ENCODE data around the gene DMXL2. TPM values are rescaled to one million over a fixed set of nuclear protein-coding genes. Genes with fewer than 3 reads are reported as not detected.

Gene DMXL2
- total and polyA plus RNA-seq, 2 donors, result 16.0 to 116 TPM

DNA sequence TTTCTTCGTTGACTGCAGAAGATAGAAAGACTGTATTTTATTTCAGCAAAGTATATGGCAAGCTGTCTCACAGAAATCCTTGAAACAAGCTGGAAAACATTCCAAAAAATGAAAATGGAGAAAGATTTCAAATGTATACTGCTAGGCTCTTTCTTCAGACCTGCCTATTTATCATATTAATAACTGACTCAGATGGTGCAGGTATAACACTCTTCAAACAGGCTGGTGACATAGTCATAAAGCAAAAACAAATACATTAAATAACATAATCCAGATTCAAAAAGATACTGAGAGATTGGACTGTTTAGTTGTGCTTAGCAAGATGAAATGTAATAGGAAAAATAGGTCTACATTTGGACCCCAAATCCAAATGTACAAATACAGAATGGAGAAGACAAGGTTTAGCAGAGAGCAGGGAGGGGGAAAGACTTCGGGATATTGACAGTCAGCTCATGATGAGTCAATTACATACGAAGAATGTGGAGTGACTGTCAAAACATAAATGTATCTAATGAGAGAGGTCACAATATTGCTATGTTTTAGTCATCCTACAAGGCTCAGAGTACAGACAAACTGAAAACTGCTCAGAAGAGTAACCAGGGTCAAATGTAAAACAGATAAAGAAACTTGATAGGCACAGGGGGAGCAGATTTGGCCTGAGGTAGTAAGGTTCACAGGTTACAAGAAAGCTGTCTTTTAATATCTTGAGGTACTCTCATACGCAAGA lies 88.7 kb downstream of the DMXL2 start:
- no peak overlapping the region for H3K27ac ChIP-seq (ENCODE audit: low read depth)

DNA sequence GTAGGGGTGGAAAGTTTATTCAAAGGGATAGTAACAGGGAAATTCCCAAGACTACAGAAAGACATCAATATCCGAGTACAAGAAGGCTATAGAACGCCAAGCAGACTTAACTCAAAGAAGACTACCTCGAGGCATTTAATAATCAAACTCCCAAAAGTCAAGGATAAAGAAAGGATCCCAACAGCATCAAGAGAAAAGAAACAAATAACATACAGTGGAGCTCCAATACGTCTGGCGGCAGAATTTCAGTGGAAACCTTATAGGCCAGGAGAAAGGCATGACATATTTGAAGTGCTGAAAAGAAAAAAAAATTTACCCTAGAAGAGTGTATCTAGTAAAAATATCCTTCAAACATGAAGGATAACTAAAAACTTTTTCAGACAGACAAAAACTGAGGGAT lies 95.6 kb downstream of the DMXL2 start:
- H3K36me3 ChIP-seq (ENCODE audit: insufficient read depth), result no peaks in the 10 kb centered on the region
- 99% methylated on average over 5 of the region's 5 CpGs for WGBS
- DNase-seq (ENCODE audit: extremely low spot score), result no peak
- no peak overlapping the region for H3K4me3 ChIP-seq (ENCODE audit: low read depth, low read length)
- H3K4me1 ChIP-seq (ENCODE audit: insufficient read depth), result no peaks in the 10 kb centered on the region
- H3K27ac ChIP-seq (ENCODE audit: low read depth), result no peak overlapping the region

More for the DNA sequence above, 88.7 kb downstream of the DMXL2 start:
- Histone ChIP-seq H3K36me3 (ENCODE audit: insufficient read depth) (no peaks in the 10 kb centered on the region), H3K4me1 (ENCODE audit: insufficient read depth) (no peaks in the 10 kb centered on the region), H3K4me3 (ENCODE audit: low read depth, low read length) (no peak overlapping the region)
- DNase-seq (ENCODE audit: extremely low spot score), result no peak
- WGBS, result 96% methylated on average over 4 of the region's 4 CpGs

DNA sequence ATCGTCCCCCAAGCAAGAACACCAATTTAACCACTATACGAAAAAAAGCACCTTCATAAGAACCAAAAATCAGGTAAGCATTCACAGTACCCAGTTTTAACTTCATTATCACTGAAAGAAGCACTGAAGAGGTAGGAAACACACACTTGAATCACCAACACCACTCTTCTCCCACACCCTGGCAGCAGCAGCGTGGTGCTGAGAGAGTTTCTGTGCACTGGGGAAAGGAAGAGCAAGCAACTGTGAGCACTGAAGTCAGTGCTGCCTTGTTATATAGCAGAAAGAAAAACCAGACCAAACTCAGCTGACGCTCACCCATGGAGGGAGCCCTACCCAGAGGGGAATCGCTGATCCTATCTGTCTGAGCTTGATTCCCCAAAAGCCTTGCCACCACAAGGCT lies 98.2 kb downstream of the DMXL2 start:
- Histone ChIP-seq H3K4me3 (ENCODE audit: low read depth, low read length) (no peak overlapping the region), H3K27ac (ENCODE audit: low read depth) (no peak overlapping the region), H3K36me3 (ENCODE audit: insufficient read depth) (no peaks in the 10 kb centered on the region), H3K4me1 (ENCODE audit: insufficient read depth) (no peaks in the 10 kb centered on the region)
- no peak for DNase-seq (ENCODE audit: extremely low spot score)
- WGBS, result 94% methylated on average over 5 of the region's 5 CpGs

DNA sequence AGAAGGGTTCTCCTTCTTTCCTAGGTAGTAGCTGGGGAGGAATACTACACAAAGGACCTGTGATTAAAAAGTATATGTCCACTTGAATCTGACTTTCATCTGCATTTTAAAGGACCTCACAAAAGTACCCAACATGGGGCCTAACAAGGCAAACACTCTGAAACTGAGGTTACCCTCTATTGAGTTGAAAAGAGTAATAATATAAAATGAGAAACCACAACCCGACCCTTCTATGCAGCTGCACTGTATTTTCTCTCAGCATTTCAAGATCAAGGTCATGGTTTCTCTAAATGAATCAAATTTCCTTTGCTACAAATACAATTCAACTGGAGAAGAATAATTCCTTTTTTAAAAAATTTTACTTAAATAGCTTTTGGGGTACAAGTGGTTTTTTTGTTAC lies 106.3 kb downstream of the DMXL2 start:
- 97% methylated on average over 1 of the region's 1 CpG for WGBS
- Histone ChIP-seq H3K27ac (ENCODE audit: low read depth) (no peak overlapping the region), H3K4me3 (ENCODE audit: low read depth, low read length) (no peak overlapping the region), H3K36me3 (ENCODE audit: insufficient read depth) (no peaks in the 10 kb centered on the region), H3K4me1 (ENCODE audit: insufficient read depth) (no peaks in the 10 kb centered on the region)
- no peak for DNase-seq (ENCODE audit: extremely low spot score)

DNA sequence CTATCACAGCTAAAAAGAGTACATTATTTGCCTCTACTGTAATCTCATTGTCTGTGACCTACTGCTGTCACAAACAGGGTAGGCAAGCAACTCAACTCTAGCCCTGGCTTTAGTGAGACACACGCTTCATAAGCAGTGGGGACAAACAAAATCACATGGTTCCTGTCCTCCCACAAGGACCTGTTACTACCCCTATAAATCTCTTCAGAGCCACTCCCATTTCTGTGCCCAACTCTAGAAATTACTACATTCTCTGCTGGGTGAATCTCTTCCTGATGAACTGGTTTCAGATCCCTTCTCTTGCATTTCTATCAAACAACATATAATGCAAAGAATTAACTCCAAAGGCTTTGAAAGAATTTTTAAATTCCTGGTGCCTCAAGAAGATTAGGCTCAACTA lies 117.3 kb downstream of the DMXL2 start:
- Histone ChIP-seq H3K27ac (ENCODE audit: low read depth) (no peak overlapping the region), H3K4me1 (ENCODE audit: insufficient read depth) (no peaks in the 10 kb centered on the region), H3K4me3 (ENCODE audit: low read depth, low read length) (no peak overlapping the region), H3K36me3 (ENCODE audit: insufficient read depth) (peaks cover 1% of the 10 kb centered on the region)
- WGBS, result 94% methylated on average over 1 of the region's 1 CpG
- DNase-seq (ENCODE audit: extremely low spot score), result no peak

DNA sequence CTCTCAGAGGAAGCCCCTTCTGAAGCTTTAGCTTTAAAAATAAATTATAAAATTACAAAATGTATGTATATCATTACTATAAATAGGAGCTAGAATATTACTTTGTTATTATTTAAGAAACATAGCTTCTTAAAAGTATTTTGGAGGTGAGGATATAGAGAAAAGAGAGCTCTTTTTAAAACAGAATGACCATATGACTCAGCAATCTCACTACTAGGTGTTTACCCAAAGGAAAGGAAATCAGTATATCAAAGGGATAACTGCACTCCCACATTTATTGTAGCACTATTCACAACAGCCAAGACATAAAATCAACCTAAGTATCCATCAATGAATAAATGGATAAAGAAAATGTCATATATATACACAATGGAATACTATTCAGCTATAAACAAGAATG lies 119.6 kb downstream of the DMXL2 start:
- Histone ChIP-seq H3K27ac (ENCODE audit: low read depth) (no peak overlapping the region), H3K36me3 (ENCODE audit: insufficient read depth) (peaks cover 1% of the 10 kb centered on the region), H3K4me3 (ENCODE audit: low read depth, low read length) (no peak overlapping the region), H3K4me1 (ENCODE audit: insufficient read depth) (no peaks in the 10 kb centered on the region)
- DNase-seq (ENCODE audit: extremely low spot score), result no peak

DNA sequence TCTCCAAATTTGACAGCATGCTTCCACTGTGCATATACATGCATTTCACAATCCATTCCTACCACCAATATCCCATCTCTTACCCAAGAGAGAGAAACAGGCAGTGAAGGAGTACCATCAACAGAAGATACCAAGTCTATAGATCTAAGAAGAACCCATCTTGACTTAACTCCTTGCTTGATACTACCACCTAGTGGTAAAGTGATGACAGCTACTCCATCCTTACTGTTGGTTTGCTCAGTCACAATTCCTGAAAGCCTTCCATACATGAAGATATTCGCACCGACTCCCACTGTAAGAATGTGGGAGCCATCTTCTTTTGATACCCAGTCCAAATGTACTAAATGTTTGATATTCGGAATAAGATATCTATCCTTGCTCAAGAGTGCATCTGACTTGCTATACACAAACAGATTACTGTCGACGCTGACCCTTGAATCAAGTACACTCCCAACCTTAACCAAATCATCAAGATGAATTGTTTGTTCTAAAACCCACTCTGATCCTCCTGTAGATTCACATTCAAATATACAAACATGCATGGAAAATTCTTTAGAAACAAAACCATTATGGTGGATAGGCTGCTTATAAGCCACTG lies 123.1 kb downstream of the DMXL2 start:
- Histone ChIP-seq H3K4me3 (ENCODE audit: low read depth, low read length) (no peak overlapping the region), H3K4me1 (ENCODE audit: insufficient read depth) (no peaks in the 10 kb centered on the region), H3K27ac (ENCODE audit: low read depth) (no peak overlapping the region), H3K36me3 (ENCODE audit: insufficient read depth) (peaks cover 1% of the 10 kb centered on the region)
- no peak for DNase-seq (ENCODE audit: extremely low spot score)
- WGBS, result 85% methylated on average over 5 of the region's 5 CpGs

DNA sequence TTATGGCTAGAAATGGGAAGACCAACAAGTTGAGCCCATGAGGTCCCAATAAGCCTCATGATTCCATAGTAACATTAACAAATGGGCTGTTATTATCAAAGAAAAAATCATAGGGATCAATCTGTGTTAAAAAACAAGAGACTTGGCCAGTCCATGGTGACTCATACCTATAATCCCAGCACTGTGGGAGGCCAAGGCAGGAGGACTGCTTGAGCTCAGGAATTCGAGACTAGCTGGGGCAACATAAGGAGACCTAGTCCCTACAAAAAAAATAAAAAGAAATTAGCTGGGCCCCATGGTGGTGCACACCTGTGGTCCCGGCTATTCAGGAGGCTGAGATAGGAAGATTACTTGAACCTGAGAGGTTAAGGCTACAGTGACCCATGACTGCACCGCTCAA lies 124.8 kb downstream of the DMXL2 start:
- Histone ChIP-seq H3K27ac (ENCODE audit: low read depth) (no peak overlapping the region), H3K36me3 (ENCODE audit: insufficient read depth) (peaks cover 1% of the 10 kb centered on the region), H3K4me3 (ENCODE audit: low read depth, low read length) (no peak overlapping the region), H3K4me1 (ENCODE audit: insufficient read depth) (no peaks in the 10 kb centered on the region)
- DNase-seq (ENCODE audit: extremely low spot score), result no peak
- 97% methylated on average over 3 of the region's 3 CpGs for WGBS

DNA sequence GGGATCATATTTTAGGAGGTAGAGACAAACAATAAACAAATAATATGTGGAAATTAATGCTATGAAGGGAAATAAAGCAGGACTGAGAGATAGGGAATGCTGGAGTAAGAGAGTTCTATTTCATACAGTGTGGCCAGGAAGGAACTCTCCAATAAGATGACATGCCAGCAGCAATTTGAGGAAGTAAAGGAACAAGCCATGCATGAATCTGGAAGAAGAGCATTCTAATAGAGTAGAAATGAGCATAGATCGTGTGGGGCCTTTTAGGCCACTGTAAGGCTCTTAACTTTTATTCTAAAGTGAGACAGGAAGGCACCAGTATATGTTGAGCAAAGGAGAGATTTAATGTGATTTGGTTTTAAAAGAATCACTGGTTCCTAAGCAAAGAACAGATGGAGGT lies 126.3 kb downstream of the DMXL2 start:
- DNase-seq (ENCODE audit: extremely low spot score), result no peak
- H3K36me3 ChIP-seq (ENCODE audit: insufficient read depth), result no peaks in the 10 kb centered on the region
- no peak overlapping the region for H3K4me3 ChIP-seq (ENCODE audit: low read depth, low read length)
- no peaks in the 10 kb centered on the region for H3K4me1 ChIP-seq (ENCODE audit: insufficient read depth)
- 75% methylated on average over 1 of the region's 1 CpG for WGBS
- no peak overlapping the region for H3K27ac ChIP-seq (ENCODE audit: low read depth)

DNA sequence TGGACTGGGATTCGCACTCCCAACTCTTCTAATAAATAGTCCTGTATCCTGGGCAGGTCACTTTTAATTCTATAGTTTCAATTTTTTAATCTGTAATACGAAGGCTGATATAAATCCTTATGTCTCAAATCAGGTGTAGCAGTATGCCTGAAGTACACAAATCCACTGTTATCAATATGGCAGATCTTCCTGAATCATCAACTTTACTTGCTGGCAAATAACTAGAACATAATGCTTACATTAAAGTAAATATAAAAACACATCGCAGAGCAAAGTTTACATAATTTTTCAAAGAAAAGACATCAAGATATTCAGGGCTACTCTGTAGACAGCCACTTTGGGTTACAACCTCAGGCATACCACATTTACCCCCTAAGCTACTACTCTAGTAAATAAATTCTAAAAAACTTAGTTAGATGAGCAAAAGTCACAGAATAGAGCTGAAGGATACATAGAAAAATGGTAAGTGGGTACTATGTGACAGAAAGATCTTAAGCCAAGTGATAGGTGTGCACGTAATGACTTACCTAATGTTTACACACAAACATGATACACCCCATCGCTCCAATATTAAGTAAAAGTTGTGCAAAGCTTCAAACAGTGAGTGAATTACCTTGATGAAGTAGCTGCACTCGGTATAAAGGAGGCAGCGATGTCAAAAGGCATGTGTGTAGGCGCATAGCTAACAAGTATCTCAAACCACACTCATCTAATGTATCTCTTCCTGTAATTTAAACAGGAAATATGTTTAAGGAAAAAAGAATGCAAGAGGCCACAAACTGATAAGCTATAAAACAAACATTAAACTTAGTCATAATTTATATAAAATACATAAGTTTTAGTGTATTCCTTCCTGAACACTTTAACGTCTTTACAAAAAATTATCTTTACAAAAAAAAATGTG lies 127.9 kb downstream of the DMXL2 start:
- H3K4me3 ChIP-seq (ENCODE audit: low read depth, low read length), result no peak overlapping the region
- 79% methylated on average over 9 of the region's 9 CpGs for WGBS
- peaks cover 3% of the 10 kb centered on the region for H3K36me3 ChIP-seq (ENCODE audit: insufficient read depth)
- no peaks in the 10 kb centered on the region for H3K4me1 ChIP-seq (ENCODE audit: insufficient read depth)
- no peak overlapping the region for H3K27ac ChIP-seq (ENCODE audit: low read depth)
- no peak for DNase-seq (ENCODE audit: extremely low spot score)

DNA sequence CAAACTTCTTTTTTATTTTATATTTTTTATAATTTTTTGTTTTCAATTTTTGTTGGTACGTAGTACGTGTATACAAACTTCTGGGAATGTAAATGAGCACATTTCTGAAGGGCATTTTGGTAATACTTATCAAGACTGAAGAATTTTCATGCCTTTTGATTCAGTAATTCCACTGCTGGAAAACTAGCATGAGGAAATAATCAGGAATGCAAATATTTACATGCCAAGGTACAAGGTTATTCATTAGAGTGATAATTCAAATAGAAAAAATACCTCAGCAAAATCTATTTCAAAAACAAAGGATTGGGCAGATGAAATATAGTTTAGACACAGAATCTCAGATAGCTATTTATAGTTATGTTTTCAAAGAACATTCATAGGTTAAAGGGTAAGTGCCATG lies 128.7 kb downstream of the DMXL2 start:
- 88% methylated on average over 2 of the region's 2 CpGs for WGBS
- DNase-seq (ENCODE audit: extremely low spot score), result no peak
- H3K36me3 ChIP-seq (ENCODE audit: insufficient read depth), result peaks cover 3% of the 10 kb centered on the region

DNA sequence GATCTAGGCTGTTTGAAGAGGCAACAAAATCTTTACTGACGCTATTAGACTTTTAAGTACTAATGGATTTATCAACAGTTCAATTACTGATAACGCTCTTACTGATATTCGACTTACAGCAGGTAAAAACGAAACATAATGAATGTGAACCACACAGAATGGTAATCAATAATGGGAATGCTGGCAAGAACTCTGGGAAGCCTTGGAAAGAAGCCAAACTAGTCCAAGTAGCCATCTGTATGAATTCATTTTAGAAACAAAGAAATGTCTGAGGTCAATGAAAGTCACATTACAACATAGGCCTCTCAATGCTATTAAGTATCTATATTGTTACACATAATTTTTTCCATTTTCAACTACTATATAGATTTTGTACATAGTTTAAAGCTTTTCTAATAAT lies 130.0 kb downstream of the DMXL2 start:
- Histone ChIP-seq H3K4me1 (ENCODE audit: insufficient read depth) (no peaks in the 10 kb centered on the region), H3K27ac (ENCODE audit: low read depth) (no peak overlapping the region), H3K4me3 (ENCODE audit: low read depth, low read length) (no peak overlapping the region), H3K36me3 (ENCODE audit: insufficient read depth) (peaks cover 4% of the 10 kb centered on the region)
- WGBS, result 89% methylated on average over 4 of the region's 4 CpGs
- no peak for DNase-seq (ENCODE audit: extremely low spot score)

More for the DNA sequence above, 128.7 kb downstream of the DMXL2 start:
- Histone ChIP-seq H3K4me1 (ENCODE audit: insufficient read depth) (no peaks in the 10 kb centered on the region), H3K27ac (ENCODE audit: low read depth) (no peak overlapping the region), H3K4me3 (ENCODE audit: low read depth, low read length) (no peak overlapping the region)

DNA sequence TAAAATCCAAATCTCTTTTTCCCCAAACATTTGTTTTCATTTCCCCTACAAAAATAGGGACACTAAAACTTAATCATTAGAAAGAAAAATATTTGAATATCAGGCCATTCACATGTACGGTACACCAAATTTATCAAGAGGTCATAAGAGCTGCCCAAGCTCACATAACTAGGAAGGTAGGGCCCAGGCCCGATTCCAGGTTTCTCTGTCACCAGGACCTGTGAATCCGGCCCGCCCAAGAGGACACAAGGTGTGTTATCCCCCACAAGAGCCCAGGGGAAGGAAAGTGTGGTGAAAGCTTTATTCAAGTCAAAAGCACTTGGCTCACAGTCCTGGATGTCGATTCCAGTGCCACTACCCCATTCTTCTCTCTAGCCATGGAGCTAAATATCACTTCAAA lies 130.6 kb downstream of the DMXL2 start:
- Histone ChIP-seq H3K36me3 (ENCODE audit: insufficient read depth) (peaks cover 4% of the 10 kb centered on the region), H3K4me3 (ENCODE audit: low read depth, low read length) (no peak overlapping the region), H3K4me1 (ENCODE audit: insufficient read depth) (no peaks in the 10 kb centered on the region), H3K27ac (ENCODE audit: low read depth) (no peak overlapping the region)
- WGBS, result 96% methylated on average over 5 of the region's 5 CpGs
- no peak for DNase-seq (ENCODE audit: extremely low spot score)

DNA sequence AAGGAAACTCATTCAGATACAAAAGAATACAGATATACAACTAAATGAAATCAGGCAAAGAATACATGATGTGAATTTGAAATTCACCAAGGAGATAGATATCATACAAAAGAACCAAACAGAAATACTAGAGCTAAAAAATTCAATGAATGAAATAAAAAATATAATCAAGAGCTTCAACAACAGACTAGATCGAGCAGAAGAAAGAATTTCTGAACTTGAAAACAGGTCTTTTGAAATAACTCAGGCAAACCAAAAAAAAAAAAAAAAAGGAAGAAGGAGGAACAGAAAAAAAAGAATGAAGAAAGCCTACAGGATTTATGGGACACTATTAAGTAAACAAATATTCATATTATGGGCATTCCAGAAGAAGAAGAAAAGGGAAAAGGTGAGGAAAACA lies 137.8 kb downstream of the DMXL2 start:
- H3K36me3 ChIP-seq (ENCODE audit: insufficient read depth), result peaks cover 5% of the 10 kb centered on the region
- no peak overlapping the region for H3K4me3 ChIP-seq (ENCODE audit: low read depth, low read length)
- no peak overlapping the region for H3K27ac ChIP-seq (ENCODE audit: low read depth)
- WGBS, result 99% methylated on average over 1 of the region's 1 CpG
- H3K4me1 ChIP-seq (ENCODE audit: insufficient read depth), result no peaks in the 10 kb centered on the region
- no peak for DNase-seq (ENCODE audit: extremely low spot score)
